H1 (cell line): ENCODE results near the gene GABRA6. TPM values are rescaled to one million over a fixed set of nuclear protein-coding genes. Genes with fewer than 3 reads are reported as not detected.

ENCODE experiments used
- CTCF ChIA-PET: fragments of 300-600 bp; sonication (Branson Sonifier 250); formaldehyde crosslinking; loops from one replicate; lab custom pipeline; 2021; ENCODE audit not compliant: partially characterized antibody; lab: Charles Lee
- POLR2A ChIA-PET: fragments of 300-600 bp; sonication (Branson Sonifier 250); formaldehyde crosslinking; loops from one replicate; lab custom pipeline; 2021; ENCODE audit warnings: inconsistent platforms; ENCODE audit not compliant: partially characterized antibody; lab: Charles Lee
- DNase-seq, 2 experiments: peaks; one replicate each; pipeline versions ENCODE4 v3.0.0 to v3.0.0-alpha.2; 2010 to 2022; ENCODE audit warnings: low spot score in 2 of 2, low read depth in 1 of 2, mixed read lengths in 1 of 2
- FAIRE-seq: peaks from 2 replicates; lab custom pipeline; 2011; peaks lifted over from hg19 to GRCh38; lab: Jason Lieb, UNC
- H2AFZ ChIP-seq: 2 replicates; pipeline ENCODE4 v1.8.1; 2012; ENCODE audit warnings: low read length, inconsistent platforms
- H2AK5ac ChIP-seq: 2 replicates; pipeline ENCODE4 v1.6.1; 2013; ENCODE audit warnings: low read depth, low read length
- H2BK120ac ChIP-seq: replicated peaks from 2 replicates; pipeline ENCODE3; 2013; ENCODE audit warnings: low read depth, low read length, inconsistent platforms
- H2BK12ac ChIP-seq: 2 replicates; pipeline ENCODE4 v1.6.1; 2013; ENCODE audit warnings: low read depth, low read length
- H2BK15ac ChIP-seq: 2 replicates; pipeline ENCODE4 v1.6.1; 2013; ENCODE audit warnings: low read length
- H2BK20ac ChIP-seq: 2 replicates; pipeline ENCODE4 v1.6.1; 2013; ENCODE audit warnings: low read length
- H2BK5ac ChIP-seq: 2 replicates; pipeline ENCODE4 v1.6.1; 2013; ENCODE audit warnings: low read depth, low read length
- H3K14ac ChIP-seq: 2 replicates; pipeline ENCODE4 v1.6.1; 2013; ENCODE audit warnings: inconsistent platforms; ENCODE audit not compliant: insufficient read length
- H3K18ac ChIP-seq: 2 replicates; pipeline ENCODE4 v1.6.1; 2013; ENCODE audit warnings: low read length; ENCODE audit errors: extremely low read depth
- H3K23ac ChIP-seq: 2 replicates; pipeline ENCODE4 v1.6.1; 2013; ENCODE audit warnings: inconsistent platforms; ENCODE audit not compliant: insufficient read length
- H3K23me2 ChIP-seq: 2 replicates; pipeline ENCODE4 v1.6.1; 2013; ENCODE audit warnings: low read depth, low read length
- H3K27ac ChIP-seq: 2 replicates; pipeline ENCODE4 v1.6.1; 2011; ENCODE audit warnings: low read depth, low read length, inconsistent platforms
- H3K27me3 ChIP-seq, 4 experiments: replicated peaks in 1 of 4; 1 replicate in 1 of 4; 2 replicates in 3 of 4; pipeline versions ENCODE4 v1.6.1 to v1.8.1; 2011 to 2013; ENCODE audit warnings: low read length in 3 of 4, mild to moderate bottlenecking in 3 of 4, inconsistent platforms in 2 of 4, mixed read lengths in 2 of 4, moderate library complexity in 1 of 4; ENCODE audit not compliant: control insufficient read depth in 3 of 4, insufficient read depth in 3 of 4; ENCODE audit errors: extremely low read depth in 1 of 4
- H3K36me3 ChIP-seq, 4 experiments: 2 replicates each; pipeline versions ENCODE4 v1.6.1 to v1.8.1; 2011 to 2013; ENCODE audit warnings: mild to moderate bottlenecking in 4 of 4, low read length in 3 of 4, moderate library complexity in 2 of 4, control low read depth in 1 of 4, inconsistent platforms in 1 of 4; ENCODE audit not compliant: insufficient read depth in 4 of 4, control insufficient read depth in 2 of 4
- H3K4ac ChIP-seq: replicated peaks from 2 replicates; pipeline ENCODE3; 2013; ENCODE audit warnings: low read length, low read depth, mixed read lengths, inconsistent platforms; ENCODE audit not compliant: insufficient read length
- H3K4me1 ChIP-seq, 4 experiments: replicated peaks in 1 of 4; 1 replicate in 1 of 4; 2 replicates in 3 of 4; pipeline versions ENCODE4 v1.6.1 to v1.8.1; 2011 to 2013; ENCODE audit warnings: low read length in 3 of 4, inconsistent platforms in 2 of 4, mixed read lengths in 1 of 4; ENCODE audit not compliant: insufficient read depth in 4 of 4, control insufficient read depth in 3 of 4
- H3K4me2 ChIP-seq, 2 experiments: 2 replicates each; pipeline versions ENCODE4 v1.6.1 to v1.8.1; 2011 to 2013; ENCODE audit warnings: low read depth in 2 of 2, low read length in 2 of 2, control low read depth in 1 of 2, inconsistent platforms in 1 of 2, mild to moderate bottlenecking in 1 of 2; ENCODE audit not compliant: insufficient read depth in 1 of 2
- H3K4me3 ChIP-seq, 4 experiments: fragments of 200-600, 300-600 bp in 1 of 4; sonication (generic), shearing (Covaris generic), sonication (Bioruptor Twin) in 1 of 4; 2 replicates each; pipeline versions ENCODE4 v1.5.1 to v1.8.1; 2011 to 2016; ENCODE audit warnings: low read length in 4 of 4, low read depth in 3 of 4, control low read depth in 2 of 4, inconsistent platforms in 2 of 4, mild to moderate bottlenecking in 2 of 4, mixed read lengths in 1 of 4, moderate library complexity in 1 of 4; ENCODE audit not compliant: insufficient read depth in 2 of 4; ENCODE audit errors: extremely low read depth in 1 of 4
- H3K56ac ChIP-seq: replicated peaks from 2 replicates; pipeline ENCODE3; 2013; ENCODE audit warnings: low read depth, mild to moderate bottlenecking, mixed read lengths, low read length, inconsistent platforms; ENCODE audit not compliant: insufficient read length
- H3K79me1 ChIP-seq: 2 replicates; pipeline ENCODE4 v1.6.1; 2013; ENCODE audit warnings: low read depth, low read length, control low read depth
- H3K79me2 ChIP-seq, 2 experiments: 2 replicates each; pipeline versions ENCODE4 v1.6.1 to v1.8.1; 2012 to 2013; ENCODE audit warnings: low read length in 2 of 2, mild to moderate bottlenecking in 2 of 2, inconsistent platforms in 1 of 2; ENCODE audit not compliant: insufficient read depth in 2 of 2, control insufficient read depth in 1 of 2
- H3K9ac ChIP-seq, 4 experiments: replicated peaks in 1 of 4; 1 replicate in 1 of 4; 2 replicates in 3 of 4; pipeline versions ENCODE4 v1.6.1 to v1.8.1; 2011 to 2013; ENCODE audit warnings: low read depth in 3 of 4, low read length in 3 of 4, control low read depth in 2 of 4, mild to moderate bottlenecking in 2 of 4, moderate library complexity in 2 of 4, inconsistent platforms in 1 of 4; ENCODE audit errors: extremely low read depth in 1 of 4
- H3K9me3 ChIP-seq, 2 experiments: 2 replicates each; pipeline versions ENCODE4 v1.6.1 to v1.8.1; 2012 to 2013; ENCODE audit warnings: mild to moderate bottlenecking in 2 of 2, moderate library complexity in 2 of 2, control low read depth in 1 of 2, inconsistent platforms in 1 of 2, low read depth in 1 of 2, low read length in 1 of 2, mixed read lengths in 1 of 2; ENCODE audit not compliant: insufficient read depth in 2 of 2
- H4K20me1 ChIP-seq, 2 experiments: replicated peaks in 1 of 2; 2 replicates each; pipeline versions ENCODE3 to v1.8.1; 2011 to 2013; ENCODE audit warnings: inconsistent platforms in 2 of 2, low read length in 2 of 2, mild to moderate bottlenecking in 1 of 2; ENCODE audit not compliant: insufficient read depth in 2 of 2, control insufficient read depth in 1 of 2
- H4K5ac ChIP-seq: 2 replicates; pipeline ENCODE4 v1.6.1; 2013; ENCODE audit warnings: low read length, low read depth, mixed read lengths, inconsistent platforms; ENCODE audit not compliant: insufficient read length
- H4K8ac ChIP-seq: 2 replicates; pipeline ENCODE4 v1.8.0; 2013; ENCODE audit warnings: mild to moderate bottlenecking, moderate library complexity, low read length, inconsistent platforms; ENCODE audit not compliant: insufficient read depth; ENCODE audit errors: extremely low read depth
- H4K91ac ChIP-seq: replicated peaks from 2 replicates; pipeline ENCODE3; 2013; ENCODE audit warnings: low read length, mixed read lengths, inconsistent platforms; ENCODE audit not compliant: insufficient read length
- ASH2L ChIP-seq: fragments of 200-600, 300-600 bp; sonication (generic); IDR thresholded peaks from one replicate; pipeline ENCODE4 v1.7.1; 2017; ENCODE audit warnings: low read length
- EP300 ChIP-seq, 2 experiments: IDR thresholded peaks; 1 replicate in 1 of 2; 2 replicates in 1 of 2; pipeline ENCODE4 v1.6.1; 2011 to 2012; ENCODE audit warnings: low read depth in 2 of 2, low read length in 2 of 2, mild to moderate bottlenecking in 2 of 2, borderline replicate concordance in 1 of 2, inconsistent platforms in 1 of 2, moderate library complexity in 1 of 2
- FOSL1 ChIP-seq: IDR thresholded peaks from 2 replicates; pipeline ENCODE4 v1.6.1; 2011; ENCODE audit warnings: mild to moderate bottlenecking, low read depth, low read length, moderate library complexity; ENCODE audit not compliant: insufficient read depth
- HDAC6 ChIP-seq: IDR thresholded peaks from one replicate; pipeline ENCODE4 v1.7.1; 2012; ENCODE audit warnings: low read depth, mild to moderate bottlenecking, inconsistent platforms, low read length, moderate library complexity
- KDM4A ChIP-seq: IDR thresholded peaks from one replicate; pipeline ENCODE4 v1.7.1; 2012; ENCODE audit warnings: low read depth, mild to moderate bottlenecking, moderate library complexity, low read length, inconsistent platforms; ENCODE audit not compliant: severe bottlenecking
- KDM5A ChIP-seq: fragments of 200-600 bp; IDR thresholded peaks from 2 replicates; pipeline ENCODE4 v1.7.1; 2012; ENCODE audit warnings: mild to moderate bottlenecking, low read length, inconsistent platforms, mixed read lengths
- POLR2A ChIP-seq, 2 experiments: IDR thresholded peaks; 1 replicate in 1 of 2; 2 replicates in 1 of 2; pipeline ENCODE4 v1.6.1; 2011; ENCODE audit warnings: low read depth in 2 of 2, low read length in 2 of 2, mild to moderate bottlenecking in 2 of 2; ENCODE audit errors: control extremely low read depth in 1 of 2
- RBBP5 ChIP-seq: IDR thresholded peaks from 2 replicates; pipeline ENCODE4 v1.7.1; 2012; ENCODE audit warnings: low read depth, mild to moderate bottlenecking, inconsistent platforms, low read length, moderate library complexity, borderline replicate concordance
- SP2 ChIP-seq: IDR thresholded peaks from 2 replicates; pipeline ENCODE4 v1.6.1; 2012; ENCODE audit warnings: mild to moderate bottlenecking, low read length, inconsistent platforms
- TEAD4 ChIP-seq: IDR thresholded peaks from 2 replicates; pipeline ENCODE4 v1.6.1; 2012; ENCODE audit warnings: low read depth, low read length, inconsistent platforms, mixed read lengths
- WGBS, 2 experiments: shearing (Covaris generic) in 1 of 2; methylation state at CpG; one replicate each; pipeline versions ENCODE4 v1.1.6 to v1.1.7; 2013 to 2015; ENCODE audit warnings: low lambda C conversion rate in 2 of 2, mixed read lengths in 2 of 2, inconsistent platforms in 1 of 2, low coverage in 1 of 2, missing lambda C conversion rate in 1 of 2; ENCODE audit not compliant: insufficient replicate concordance in 2 of 2, insufficient coverage in 1 of 2, insufficient read length in 1 of 2; ENCODE audit errors: extremely low coverage in 1 of 2, missing lambda C conversion rate in 1 of 2; 5-methylcytosine and 5-hydroxymethylcytosine counted together
- polyA plus RNA-seq, 7 experiments: library from polyadenylated mRNA; depleted of rRNA in 3 of 7; stranded (reverse) in 5 of 7; unstranded in 2 of 7; fragments of >200 nt in 5 of 7; fragments of 200-250 nt in 2 of 7; gene quantifications; 1 replicate in 5 of 7; 2 replicates in 1 of 7; 4 replicates in 1 of 7; pipeline versions ENCODE4 v1.2.1 to v1.2.3, GENCODE V29; 2011 to 2013; ENCODE audit warnings: missing spikeins in 2 of 7, mixed read lengths in 2 of 7
- total RNA-seq: library from RNA; stranded (reverse); fragmentation: NEBNext Ultra II Directional; extraction: Animal tissue kit (Norgen Biotek cat#: 25700); gene quantifications from 2 replicates; pipeline ENCODE4 v1.2.1, GENCODE V29; 2021
- TF ChIP-seq, protein P1 (sequence below): IDR thresholded peaks from 2 replicates; pipeline ENCODE4 v1.6.1; 2012; ENCODE audit warnings: inconsistent platforms
- TF ChIP-seq, protein P2 (sequence below): IDR thresholded peaks from 2 replicates; pipeline ENCODE4 v1.6.1; 2011; ENCODE audit warnings: low read length, improper control_type of control experiment

Gene GABRA6
- total and polyA plus RNA-seq, 2 of the 8 experiments (the other 6 are each of a cell fraction or from before 2014, with no cell fraction given), result not detected

DNA sequence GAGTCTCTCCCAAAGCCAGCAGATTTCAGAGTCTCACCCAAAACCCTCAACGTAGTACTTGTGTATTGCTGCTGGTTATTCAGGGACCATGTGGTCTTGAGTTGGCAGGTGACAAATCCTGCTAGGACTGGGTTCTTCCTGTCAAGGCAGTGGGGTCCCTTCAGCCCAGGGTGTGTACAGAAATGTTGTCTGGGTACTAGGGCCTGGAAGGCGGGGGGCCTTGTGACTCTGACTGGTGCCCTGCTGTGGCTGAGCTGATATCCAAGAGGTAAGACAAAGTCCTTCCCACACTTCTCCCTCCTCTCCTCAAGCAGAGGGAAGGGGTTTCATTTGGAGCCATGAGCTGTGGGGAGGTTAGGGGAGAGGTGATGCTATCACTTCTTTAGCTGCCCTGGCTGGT lies 58.8 kb downstream of the GABRA6 start:
- no peak overlapping the region for H3K27ac ChIP-seq
- H4K8ac ChIP-seq, result no peak overlapping the region
- H2BK12ac ChIP-seq, result no peak overlapping the region
- no peak overlapping the region for H3K4ac ChIP-seq
- H3K4me2 ChIP-seq, result no peak overlapping the region
- no peaks in the 10 kb centered on the region for H3K4me1 ChIP-seq
- DNase-seq (no peak), FAIRE-seq (no peak)
- H2BK5ac ChIP-seq, result no peak overlapping the region
- H3K79me2 ChIP-seq, result no peaks in the 10 kb centered on the region
- H3K23me2 ChIP-seq, result no peaks in the 10 kb centered on the region
- H2BK15ac ChIP-seq, result no peak overlapping the region
- no peaks in the 10 kb centered on the region for H3K36me3 ChIP-seq
- no peak overlapping the region for H3K14ac ChIP-seq
- H3K4me3 ChIP-seq, result no peak overlapping the region
- H3K9me3 ChIP-seq, result no peaks in the 10 kb centered on the region
- H2AFZ ChIP-seq, result peak overlapping the region; percentile 53; the same call in 1 of the 2 replicates
- no peak overlapping the region for H2BK20ac ChIP-seq
- no peaks in the 10 kb centered on the region for H3K27me3 ChIP-seq
- no peak overlapping the region for H3K23ac ChIP-seq
- no peak overlapping the region for H2AK5ac ChIP-seq
- no peaks in the 10 kb centered on the region for H4K20me1 ChIP-seq
- POLR2A ChIA-PET, result no interaction called here
- no peak overlapping the region for H3K56ac ChIP-seq
- H3K79me1 ChIP-seq, result no peaks in the 10 kb centered on the region
- H4K5ac ChIP-seq, result no peak overlapping the region
- TF ChIP-seq KDM4A (no peak), ASH2L (no peak), FOSL1 (no peak), KDM5A (no peak), POLR2A (IDR thresholded peaks at IDR 0.05; ENCODE audit: control extremely low read depth in 1 of 2, low read depth in 2 of 2, low read length in 2 of 2) (no peak), RBBP5 (no peak), EP300 (IDR thresholded peaks at IDR 0.05; ENCODE audit: borderline replicate concordance in 1 of 2, low read depth in 2 of 2, low read length in 2 of 2) (no peak), HDAC6 (no peak), TEAD4 (no peak), SP2 (no peak)
- TF ChIP-seq, protein P1, sequence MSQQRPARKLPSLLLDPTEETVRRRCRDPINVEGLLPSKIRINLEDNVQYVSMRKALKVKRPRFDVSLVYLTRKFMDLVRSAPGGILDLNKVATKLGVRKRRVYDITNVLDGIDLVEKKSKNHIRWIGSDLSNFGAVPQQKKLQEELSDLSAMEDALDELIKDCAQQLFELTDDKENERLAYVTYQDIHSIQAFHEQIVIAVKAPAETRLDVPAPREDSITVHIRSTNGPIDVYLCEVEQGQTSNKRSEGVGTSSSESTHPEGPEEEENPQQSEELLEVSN, result no peak
- TF ChIP-seq, protein P2, sequence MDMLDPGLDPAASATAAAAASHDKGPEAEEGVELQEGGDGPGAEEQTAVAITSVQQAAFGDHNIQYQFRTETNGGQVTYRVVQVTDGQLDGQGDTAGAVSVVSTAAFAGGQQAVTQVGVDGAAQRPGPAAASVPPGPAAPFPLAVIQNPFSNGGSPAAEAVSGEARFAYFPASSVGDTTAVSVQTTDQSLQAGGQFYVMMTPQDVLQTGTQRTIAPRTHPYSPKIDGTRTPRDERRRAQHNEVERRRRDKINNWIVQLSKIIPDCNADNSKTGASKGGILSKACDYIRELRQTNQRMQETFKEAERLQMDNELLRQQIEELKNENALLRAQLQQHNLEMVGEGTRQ, result no peak
- TF ChIP-seq, all 59 proteins: peak for 0
- no peak overlapping the region for H2BK120ac ChIP-seq
- no peak overlapping the region for H3K18ac ChIP-seq
- WGBS, 2 experiments, result 87% methylated on average over 2 of the region's 2 CpGs; no CpG with 5 or more reads in 1 of the 2 experiments
- H4K91ac ChIP-seq, result no peak overlapping the region
- CTCF ChIA-PET, result interaction anchor here (1.1 to 1.7 kb wide), 2 partner anchors 69 to 117 kb away, joined by 3 read pairs; no protein-coding TSS in a partner anchor
- no peak overlapping the region for H3K9ac ChIP-seq
